Stimulated activated effector memory CD8-positive, alpha-beta T cell treated with anti-CD3 and anti-CD28 coated beads, Interleukin-12 subunit alpha, Interleukin-12 subunit beta, amount 100 ng/mL, for 72 hours (primary cell): ENCODE results near the gene MVP.
"Not testable (repeated sequence)": the region's sequence is repeated elsewhere in the genome, so short reads cannot be mapped to it uniquely, and the experiment has no call there.

Experiments
- ATAC-seq: fragments of 150-1000 bp; cut with Tn5 transposase; 2 replicates; pipeline ENCODE4 v1.10.0; 2021
- DNase-seq, 2 donors: peaks; one replicate each; pipeline ENCODE4 v3.0.0; 2021 to 2022; ENCODE audit warnings: low spot score in 2 of 2
- H3K27ac Mint-ChIP-seq: one replicate; pipeline ENCODE4 v1.8.0; 2022; ENCODE audit warnings: mild to moderate bottlenecking, mixed read lengths
- H3K36me3 Mint-ChIP-seq: one replicate; pipeline ENCODE4 v1.8.0; 2022; ENCODE audit warnings: mild to moderate bottlenecking, mixed read lengths
- H3K4me1 Mint-ChIP-seq: one replicate; pipeline ENCODE4 v1.8.0; 2022; ENCODE audit warnings: mixed read lengths
- H3K4me3 Mint-ChIP-seq: one replicate; pipeline ENCODE4 v1.8.0; 2022; ENCODE audit warnings: mild to moderate bottlenecking, mixed read lengths
- H3K9me3 Mint-ChIP-seq: one replicate; pipeline ENCODE4 v1.8.0; 2022; ENCODE audit warnings: mixed read lengths

MVP gene

DNA sequence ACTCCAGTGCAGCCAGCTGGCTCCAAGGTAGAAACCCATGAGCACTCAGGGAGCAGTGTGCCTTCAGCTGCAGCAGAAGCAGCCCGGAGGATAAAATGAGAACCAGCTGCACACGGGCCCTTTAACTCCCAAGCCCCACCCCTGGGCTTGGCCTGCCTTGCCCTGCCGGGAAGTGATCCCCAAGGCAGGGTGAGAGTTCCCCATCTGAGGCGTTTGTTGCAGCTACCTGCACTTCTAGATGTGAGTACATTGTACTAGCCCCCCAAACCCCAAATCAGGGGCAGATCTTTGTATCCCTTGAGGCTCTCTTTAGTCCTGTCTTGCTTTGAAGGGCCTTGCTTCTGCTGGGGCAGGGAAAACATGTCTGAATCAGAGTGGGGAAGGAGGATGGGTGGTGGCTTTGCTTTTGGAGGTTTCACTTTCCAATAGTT lies at the start of gene MVP:
MVP (plus strand) TSS at position 192 of the 431 bp plus-strand sequence. CDS start 10,088 bp downstream, outside the sequence.
- peak; percentile 28 to 77 for DNase-seq
- Mint-ChIP-seq H3K4me3 (peak within 1 kb of the TSS; percentile 97), H3K4me1 (peaks cover 75% of the 10 kb centered on the region), H3K9me3 (no peaks in the 10 kb centered on the region), H3K27ac (peak within 1 kb of the TSS; percentile 90), H3K36me3 (peaks cover 74% of the 10 kb centered on the region)
- peak; percentile 14 for ATAC-seq

DNA sequence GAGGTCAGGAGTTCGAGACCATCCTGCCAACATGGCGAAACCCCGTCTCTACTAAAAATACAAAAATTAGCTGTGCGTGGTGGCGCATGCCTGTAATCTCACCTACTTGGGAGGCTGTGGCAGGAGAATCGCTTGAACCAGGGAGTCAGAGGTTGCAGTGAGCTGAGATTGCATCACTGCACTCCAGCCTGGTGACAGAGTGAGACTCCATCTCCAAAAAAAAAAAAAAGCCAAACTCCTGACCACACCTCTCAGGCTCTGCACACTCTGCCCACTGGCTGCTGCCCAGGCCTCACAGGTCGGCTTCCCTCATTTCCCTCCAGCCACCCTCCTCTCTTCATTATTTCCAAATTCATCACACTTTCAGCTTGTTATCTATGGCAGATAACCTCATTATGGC lies 47.9 kb upstream of the MVP start:
- not testable (repeated sequence) for ATAC-seq, H3K36me3 Mint-ChIP-seq, DNase-seq, H3K9me3 Mint-ChIP-seq, H3K4me3 Mint-ChIP-seq, H3K27ac Mint-ChIP-seq
- peaks cover 12% of the 10 kb centered on the region for H3K4me1 Mint-ChIP-seq

DNA sequence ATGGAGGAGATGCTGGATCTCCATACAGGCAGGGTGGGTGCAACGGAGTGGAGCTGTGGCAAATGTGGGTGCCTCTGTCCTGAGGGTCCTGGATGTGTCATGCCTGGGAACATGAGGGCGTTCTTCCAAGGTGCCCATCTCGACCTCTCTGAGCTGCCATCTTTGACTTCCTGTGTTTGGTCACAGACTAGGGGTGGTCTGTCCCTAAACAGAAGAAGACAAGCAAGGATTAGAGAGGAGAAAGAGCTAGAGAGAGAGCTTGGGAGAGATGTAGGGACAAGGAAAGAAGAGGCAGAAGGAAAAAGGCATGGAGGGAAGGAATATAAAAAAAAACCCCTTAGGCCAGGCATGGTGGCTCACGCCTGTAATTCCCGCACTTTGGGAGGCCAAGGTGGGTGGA lies 45.5 kb upstream of the MVP start:
- H3K4me3 Mint-ChIP-seq, result no peak overlapping the region
- H3K27ac Mint-ChIP-seq, result no peak overlapping the region
- DNase-seq (no peak), ATAC-seq (no peak)
- H3K4me1 Mint-ChIP-seq, result peaks cover 12% of the 10 kb centered on the region
- H3K36me3 Mint-ChIP-seq, result no peaks in the 10 kb centered on the region
- H3K9me3 Mint-ChIP-seq, result no peaks in the 10 kb centered on the region

DNA sequence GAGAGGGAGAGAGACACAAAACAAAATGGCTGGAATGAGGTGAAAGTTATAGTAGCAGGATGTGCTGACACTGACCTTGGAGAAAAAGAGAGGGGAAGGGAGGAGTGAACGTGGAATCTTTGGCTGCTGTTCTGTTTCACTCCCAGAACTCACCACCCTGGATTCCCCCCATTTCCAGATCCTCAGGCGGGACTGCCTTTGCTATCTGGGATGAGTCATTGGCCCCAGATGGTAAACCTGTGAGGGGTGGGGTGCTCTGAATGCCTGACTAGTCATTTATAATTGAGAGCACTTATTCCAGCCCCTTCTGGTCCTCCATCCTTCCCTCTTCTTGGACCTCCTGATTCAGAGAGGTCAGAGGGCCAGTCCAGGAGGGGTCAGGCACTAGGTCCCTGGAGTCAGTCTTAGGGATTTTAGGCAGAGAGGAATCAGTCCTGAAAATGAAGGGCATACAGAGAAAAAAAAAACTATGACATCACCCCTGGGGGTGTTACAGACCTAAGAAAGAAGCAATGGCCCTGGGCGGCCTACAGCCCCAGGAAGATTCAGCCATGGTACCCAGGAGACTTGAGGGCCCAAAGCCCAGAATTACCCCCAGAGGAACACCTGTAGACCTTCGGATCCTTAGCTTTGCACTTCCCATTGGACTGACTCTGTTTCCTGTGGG lies 44.4 kb upstream of the MVP start:
- Mint-ChIP-seq H3K4me1 (peaks cover 12% of the 10 kb centered on the region), H3K27ac (no peak overlapping the region), H3K36me3 (no peaks in the 10 kb centered on the region), H3K9me3 (no peaks in the 10 kb centered on the region), H3K4me3 (no peak overlapping the region)
- DNase-seq (no peak), ATAC-seq (no peak)

DNA sequence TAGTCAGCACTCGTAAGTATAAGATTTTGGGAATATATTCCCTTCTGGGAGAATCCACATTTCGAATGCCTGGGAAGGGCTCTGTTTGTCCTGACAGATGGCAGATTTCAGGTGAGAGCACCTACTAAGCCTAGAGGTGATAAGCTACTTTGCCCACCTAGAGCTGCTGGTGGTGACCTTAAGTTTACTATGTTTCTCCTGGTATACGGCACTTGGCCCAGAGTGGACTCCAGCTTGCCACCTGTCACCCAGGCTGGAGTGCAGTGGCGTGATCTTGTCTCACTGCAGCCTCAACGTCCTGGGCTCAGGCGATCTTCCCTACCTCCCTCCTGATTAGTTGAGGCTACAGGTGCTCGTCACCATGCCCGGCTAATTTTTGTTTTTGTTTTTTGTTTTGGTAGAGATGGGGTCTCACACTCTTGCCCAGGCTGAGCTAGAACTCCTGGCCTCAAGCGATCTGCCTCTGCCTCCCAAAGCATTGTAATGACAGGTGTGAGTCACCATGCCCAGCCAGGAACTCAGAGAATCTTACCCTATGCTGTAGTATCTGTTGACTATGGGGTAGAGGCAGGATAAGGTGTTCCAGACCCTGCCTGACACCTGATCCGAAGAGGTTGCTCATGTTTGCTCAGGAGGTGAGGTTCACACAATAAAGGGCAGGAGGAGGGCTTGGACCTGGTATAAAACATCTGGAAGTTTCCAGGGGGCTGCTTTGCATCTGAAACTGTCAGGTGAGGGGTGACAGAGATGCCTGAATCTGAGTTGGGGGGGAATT lies 42.5 kb upstream of the MVP start, which contains the start of gene ZG16:
ZG16 (plus strand) TSS at position 681 of the 775 bp plus-strand sequence. CDS start 1,011 bp downstream, outside the sequence.
- no peaks in the 10 kb centered on the region for H3K36me3 Mint-ChIP-seq
- H3K9me3 Mint-ChIP-seq, result no peaks in the 10 kb centered on the region
- DNase-seq (no peak), ATAC-seq (no peak)
- peak within 1 kb of the TSS; percentile 64 for H3K27ac Mint-ChIP-seq
- peaks cover 12% of the 10 kb centered on the region for H3K4me1 Mint-ChIP-seq
- H3K4me3 Mint-ChIP-seq, result no peak within 1 kb of the TSS

DNA sequence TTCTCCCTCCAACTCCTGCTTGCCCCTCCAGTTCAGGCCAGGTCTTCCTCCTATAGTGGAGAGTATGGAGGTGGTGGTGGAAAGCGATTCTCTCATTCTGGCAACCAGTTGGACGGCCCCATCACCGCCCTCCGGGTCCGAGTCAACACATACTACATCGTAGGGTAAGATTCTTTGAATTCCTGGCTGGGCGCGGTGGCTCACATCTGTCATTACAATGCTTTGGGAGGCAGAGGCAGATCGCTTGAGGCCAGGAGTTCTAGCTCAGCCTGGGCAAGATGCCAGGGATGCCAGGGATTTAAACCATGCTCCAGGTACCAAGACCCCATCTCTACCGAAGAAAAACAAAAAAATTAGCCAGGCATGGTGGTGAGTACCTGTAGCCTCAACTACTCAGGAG lies 40.8 kb upstream of the MVP start:
- DNase-seq (no peak), ATAC-seq (no peak)
- H3K4me1 Mint-ChIP-seq, result peaks cover 14% of the 10 kb centered on the region
- no peaks in the 10 kb centered on the region for H3K9me3 Mint-ChIP-seq
- H3K27ac Mint-ChIP-seq, result no peak overlapping the region
- peaks cover 5% of the 10 kb centered on the region for H3K36me3 Mint-ChIP-seq
- no peak overlapping the region for H3K4me3 Mint-ChIP-seq

DNA sequence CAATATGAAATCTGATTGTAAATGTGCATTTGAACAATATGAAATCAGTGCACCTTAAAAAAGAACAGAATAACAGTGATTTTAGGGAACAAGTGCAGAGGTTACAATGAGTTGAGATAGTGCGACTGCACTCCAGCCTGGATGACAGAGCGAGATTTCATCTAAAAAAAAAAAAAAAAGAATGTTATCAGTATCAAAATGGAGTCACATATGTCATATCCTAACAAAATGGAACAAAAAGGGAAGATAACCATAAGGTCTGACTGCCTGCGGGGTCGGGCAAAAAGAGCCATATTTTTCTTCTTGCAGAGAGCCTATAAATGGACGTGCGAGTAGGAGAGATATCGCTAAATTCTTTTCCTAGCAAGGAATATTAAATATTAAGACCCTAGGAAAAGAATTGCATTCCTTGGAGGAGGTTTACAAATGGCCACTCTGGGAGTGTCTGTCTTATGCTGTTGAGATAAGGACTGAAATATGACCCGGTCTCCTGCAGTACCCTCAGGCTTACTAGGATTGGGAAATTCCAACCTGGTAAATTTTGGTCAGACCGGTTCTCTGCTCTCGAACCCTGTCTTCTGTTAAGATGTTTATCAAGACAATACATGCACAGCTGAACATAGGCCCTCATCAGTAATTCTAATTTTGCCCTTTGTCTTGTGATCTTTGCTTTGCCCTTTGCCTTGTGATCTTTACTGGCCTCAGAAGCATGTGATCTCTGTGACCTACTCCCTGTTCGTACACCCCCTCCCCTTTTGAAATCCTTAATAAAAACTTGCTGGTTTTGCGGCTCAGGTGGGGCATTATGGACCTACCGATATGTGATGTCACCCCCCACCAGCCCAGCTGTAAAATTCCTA lies 36.9 kb upstream of the MVP start:
- not testable (repeated sequence) for ATAC-seq, H3K9me3 Mint-ChIP-seq, H3K36me3 Mint-ChIP-seq, H3K27ac Mint-ChIP-seq, DNase-seq, H3K4me3 Mint-ChIP-seq
- peaks cover 17% of the 10 kb centered on the region for H3K4me1 Mint-ChIP-seq

DNA sequence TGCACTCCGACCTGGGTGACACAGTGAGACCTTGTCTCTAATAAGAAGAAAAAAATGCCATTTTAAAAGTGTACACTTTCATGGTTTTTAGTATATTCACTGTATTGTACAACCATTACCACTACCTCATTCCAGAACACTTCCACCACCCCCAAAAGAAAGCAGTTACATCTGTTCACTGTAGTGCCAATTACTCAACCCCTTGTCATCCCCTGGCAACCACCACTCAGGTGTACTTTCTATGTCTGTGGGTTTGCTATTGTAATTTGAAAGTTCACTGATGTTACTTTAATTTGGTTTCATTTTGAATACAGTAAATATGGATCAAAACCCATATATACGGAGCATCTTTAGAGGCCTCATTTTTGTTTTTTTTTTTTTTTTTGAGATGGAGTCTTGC lies 36.1 kb upstream of the MVP start:
- Mint-ChIP-seq H3K4me1 (peaks cover 17% of the 10 kb centered on the region), H3K27ac (no peak overlapping the region), H3K9me3 (no peaks in the 10 kb centered on the region), H3K4me3 (no peak overlapping the region), H3K36me3 (peaks cover 5% of the 10 kb centered on the region)
- ATAC-seq (peak; percentile 88), DNase-seq (no peak)

DNA sequence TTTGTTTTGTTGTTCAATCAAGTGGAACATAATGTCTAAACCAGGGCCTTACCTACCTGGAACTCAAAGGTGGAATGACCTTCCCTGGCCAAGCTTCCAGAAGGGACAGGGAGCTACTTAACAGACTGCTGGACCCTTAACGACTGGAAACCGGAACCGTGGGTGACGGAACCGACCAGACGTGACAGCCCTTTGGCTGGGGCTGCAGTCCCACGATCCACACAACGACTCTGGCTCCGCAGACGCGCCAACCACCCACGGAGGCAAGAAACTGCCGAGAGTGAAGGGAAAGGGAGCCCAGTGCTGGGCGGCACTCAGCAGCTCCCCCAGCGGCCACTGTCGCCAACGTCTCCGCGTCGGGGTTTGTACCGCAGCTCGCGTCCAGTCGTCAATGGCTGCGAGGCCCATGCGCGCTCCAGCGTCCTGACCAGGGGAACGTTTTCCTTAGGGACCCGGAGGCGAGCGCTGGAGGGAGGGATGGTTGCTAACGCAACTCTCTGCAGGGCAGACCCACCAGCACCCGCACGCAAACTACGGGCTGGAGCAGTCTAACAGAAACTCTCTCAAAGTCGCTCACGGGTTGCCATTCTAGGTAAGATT lies 35.3 kb upstream of the MVP start:
- H3K27ac Mint-ChIP-seq, result peak overlapping the region; percentile 48
- H3K4me3 Mint-ChIP-seq, result peak overlapping the region; percentile 65
- ATAC-seq (peak; percentile 87), DNase-seq (peak; percentile 64 to 85)
- peaks cover 9% of the 10 kb centered on the region for H3K36me3 Mint-ChIP-seq
- H3K9me3 Mint-ChIP-seq, result no peaks in the 10 kb centered on the region
- peaks cover 21% of the 10 kb centered on the region for H3K4me1 Mint-ChIP-seq

DNA sequence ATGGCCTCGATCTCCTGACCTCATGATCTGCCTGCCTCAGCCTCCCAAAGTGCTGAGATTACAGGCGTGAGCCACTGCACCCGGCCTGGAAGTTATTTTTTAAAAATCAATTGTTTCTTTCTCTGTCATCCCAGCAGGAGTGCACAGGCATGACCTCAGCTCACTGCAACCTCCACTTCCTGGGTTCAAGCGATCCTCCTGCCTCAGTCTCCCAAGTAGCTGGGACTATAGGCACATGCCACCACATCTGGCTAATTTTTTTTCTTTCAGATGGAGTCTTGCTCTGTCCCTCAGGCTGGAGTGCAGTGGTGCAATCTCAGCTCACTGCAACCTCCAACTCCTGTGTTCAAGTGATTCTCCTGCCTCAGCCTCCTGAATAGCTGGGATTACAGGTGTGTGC lies 33.1 kb upstream of the MVP start:
- H3K27ac Mint-ChIP-seq, DNase-seq, H3K4me3 Mint-ChIP-seq, ATAC-seq, H3K9me3 Mint-ChIP-seq: not testable (repeated sequence)
- Mint-ChIP-seq H3K4me1 (peaks cover 37% of the 10 kb centered on the region), H3K36me3 (peaks cover 27% of the 10 kb centered on the region)

DNA sequence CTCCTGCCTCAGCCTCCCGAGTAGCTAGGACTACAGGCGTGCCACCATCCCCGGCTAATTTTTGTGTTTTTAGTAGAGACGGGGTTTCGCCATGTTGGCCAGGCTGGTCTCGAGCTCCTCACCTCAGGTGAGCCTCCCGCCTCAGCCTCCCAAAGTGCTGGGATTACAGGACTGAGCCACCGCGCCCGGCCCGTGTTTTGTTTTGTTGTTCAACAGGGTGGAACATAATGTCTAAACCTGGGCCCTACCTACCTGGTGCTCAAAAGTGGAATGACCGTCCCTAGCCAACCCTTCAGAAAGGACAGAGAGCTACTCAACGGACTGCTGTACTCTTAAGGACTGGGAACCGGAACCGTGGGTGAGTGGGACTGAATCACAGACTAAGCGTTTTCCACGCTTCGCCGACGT lies 30.5 kb upstream of the MVP start:
- no peak for ATAC-seq

DNA sequence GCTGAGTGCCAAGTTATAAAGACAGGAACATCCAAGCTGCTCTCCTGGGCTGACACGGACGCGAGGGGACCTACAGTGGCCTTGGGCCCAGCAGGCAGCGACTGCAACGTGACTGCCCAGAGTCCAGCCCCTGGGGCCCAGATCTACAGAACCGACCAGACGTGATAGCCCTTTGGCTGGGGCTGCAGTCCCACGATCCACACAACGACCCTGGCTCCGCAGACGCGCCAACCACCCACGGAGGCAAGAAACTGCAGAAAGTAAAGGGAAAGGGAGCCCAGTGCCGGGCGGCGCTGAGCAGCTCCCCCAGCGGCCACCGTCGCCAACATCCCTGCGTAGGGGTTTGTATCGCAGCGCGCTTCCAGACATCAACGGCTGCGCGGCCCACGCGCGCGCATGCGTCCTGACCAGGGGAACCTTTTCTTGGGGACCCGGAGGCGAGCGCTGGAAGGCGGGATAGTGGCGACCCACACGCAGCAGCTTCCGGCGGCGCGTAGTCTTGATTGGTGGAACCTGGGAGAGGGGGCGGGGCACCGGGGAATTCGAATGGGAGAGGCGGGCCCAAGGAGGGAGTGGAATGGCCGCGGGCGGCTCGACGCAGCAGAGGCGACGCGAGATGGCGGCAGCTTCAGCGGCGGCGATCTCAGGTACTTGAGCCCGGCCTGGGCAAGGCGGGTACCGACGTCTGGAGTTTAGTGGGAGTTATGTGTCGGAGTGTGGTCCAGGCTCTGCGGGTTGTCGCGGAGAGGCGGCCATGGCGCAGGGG lies 29.9 kb upstream of the MVP start, which contains the start of gene KIF22:
KIF22 (plus strand) TSS at position 569 of the 766 bp plus-strand sequence; CDS start at position 578, 9 bp downstream.
- peak; percentile 96 for ATAC-seq
- no peaks in the 10 kb centered on the region for H3K9me3 Mint-ChIP-seq
- peak; percentile 99 to 100 for DNase-seq
- H3K4me1 Mint-ChIP-seq, result peaks cover 40% of the 10 kb centered on the region
- peak within 1 kb of the TSS; percentile 92 for H3K4me3 Mint-ChIP-seq
- peak within 1 kb of the TSS; percentile 91 for H3K27ac Mint-ChIP-seq
- peaks cover 41% of the 10 kb centered on the region for H3K36me3 Mint-ChIP-seq

More for the DNA sequence above, 30.5 kb upstream of the MVP start:
- Mint-ChIP-seq H3K36me3 (peaks cover 35% of the 10 kb centered on the region), H3K27ac (peak overlapping the region; percentile 91), H3K4me1 (peaks cover 45% of the 10 kb centered on the region), H3K9me3 (no peaks in the 10 kb centered on the region), H3K4me3 (peak overlapping the region; percentile 92)
- no peak for DNase-seq

DNA sequence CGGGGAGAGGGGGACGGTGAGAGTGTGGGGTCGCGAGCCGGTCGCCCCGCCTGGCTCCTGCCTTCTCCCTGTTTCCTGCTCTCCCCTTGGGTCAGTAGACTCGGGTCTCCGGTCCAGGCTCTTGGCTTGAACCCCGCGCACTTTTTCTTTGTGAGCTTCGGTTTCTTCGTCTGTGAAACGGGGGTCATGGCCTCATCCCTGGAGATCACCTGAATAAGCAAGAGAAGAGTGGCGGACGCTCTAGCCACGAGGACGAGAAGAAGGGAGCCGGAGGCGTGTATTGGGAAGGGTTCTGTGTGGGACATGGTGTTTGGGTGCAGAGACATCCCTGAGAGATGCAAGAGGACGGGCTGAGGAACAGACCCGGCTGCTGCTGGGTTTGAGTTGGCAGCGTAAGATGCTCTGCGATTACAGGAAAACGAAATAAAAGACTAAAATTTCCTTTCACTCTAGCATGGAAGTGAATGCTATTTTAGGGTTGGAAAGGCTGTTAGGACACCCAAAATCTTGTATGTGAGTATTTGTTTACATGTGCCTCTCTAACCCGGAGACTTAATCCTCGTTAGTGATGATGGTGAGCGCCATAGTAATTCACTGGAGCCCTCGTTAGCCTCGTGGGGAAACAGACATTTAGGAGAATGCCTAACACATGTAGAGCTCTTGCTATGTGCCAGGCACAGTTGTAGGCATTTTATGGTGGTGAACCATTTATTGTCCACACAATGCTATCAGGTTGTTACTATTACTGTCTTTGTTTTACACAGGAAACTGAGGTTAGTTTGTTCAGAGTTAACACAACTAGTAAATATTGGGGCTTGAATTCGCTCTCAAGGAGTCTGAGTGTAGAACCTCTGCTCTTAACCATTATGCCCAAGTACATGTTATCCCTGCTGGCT lies 29.1 kb upstream of the MVP start:
- ATAC-seq (peak; percentile 1), DNase-seq (no peak)
- Mint-ChIP-seq H3K4me1 (peaks cover 36% of the 10 kb centered on the region), H3K9me3 (no peaks in the 10 kb centered on the region), H3K4me3 (peak overlapping the region; percentile 92), H3K36me3 (peaks cover 49% of the 10 kb centered on the region), H3K27ac (peak overlapping the region; percentile 91)
